Esophagus muscularis mucosa (tissue), 4 donors: Measurements from ENCODE around the gene RIPOR2. TPM values are rescaled to one million over a fixed set of nuclear protein-coding genes. Genes with fewer than 3 reads are reported as not detected.

ENCODE experiments used
- DNase-seq: peaks from one replicate; pipeline ENCODE4 v3.0.0-alpha.2; 2017; ENCODE audit errors: extremely low spot score
- H3K27ac ChIP-seq, 4 donors: fragments of 200-600 bp; sonication (generic); replicated peaks in 1 of 4; 1 replicate in 3 of 4; 2 replicates in 1 of 4; pipeline ENCODE4 v1.5.1; 2016 to 2019; ENCODE audit warnings: mild to moderate bottlenecking in 1 of 4
- H3K27me3 ChIP-seq, 4 donors: fragments of 200-600 bp; sonication (generic); one replicate each; pipeline versions ENCODE4 v1.5.1 to v1.6.0; 2016 to 2019
- H3K36me3 ChIP-seq, 4 donors: fragments of 200-600 bp; sonication (generic); one replicate each; pipeline ENCODE4 v1.5.1; 2016 to 2019
- H3K4me1 ChIP-seq, 4 donors: fragments of 200-600 bp; sonication (generic); one replicate each; pipeline ENCODE4 v1.5.1; 2016 to 2019
- H3K4me3 ChIP-seq, 4 donors: fragments of 200-600 bp; sonication (generic); 1 replicate in 2 of 4; 2 replicates in 2 of 4; pipeline ENCODE4 v1.5.1; 2016 to 2019; ENCODE audit warnings: mild to moderate bottlenecking in 4 of 4, moderate library complexity in 1 of 4
- H3K9me3 ChIP-seq, 4 donors: fragments of 200-600 bp; sonication (generic); 1 replicate in 3 of 4; 2 replicates in 1 of 4; pipeline ENCODE4 v1.5.1; 2016 to 2019
- CTCF ChIP-seq, 3 experiments: fragments of 200-600 bp in 2 of 3; fragments of 450-650 bp in 1 of 3; sonication (generic) in 2 of 3; IDR thresholded peaks; one replicate each; pipeline ENCODE4 v1.5.1; 2017 to 2019; ENCODE audit warnings: antibody characterized with exemption in 3 of 3, mild to moderate bottlenecking in 2 of 3, moderate library complexity in 1 of 3
- EP300 ChIP-seq: sonication (generic); formaldehyde crosslinking; IDR thresholded peaks from one replicate; pipeline ENCODE4 v1.6.1; 2017; ENCODE audit warnings: antibody characterized with exemption
- POLR2A ChIP-seq: fragments of 450-650 bp; IDR thresholded peaks from one replicate; pipeline ENCODE4 v1.6.1; 2017; ENCODE audit warnings: antibody characterized with exemption, moderate library complexity, mild to moderate bottlenecking, low read depth
- POLR2AphosphoS5 ChIP-seq, 2 donors: sonication (generic); formaldehyde crosslinking; IDR thresholded peaks; one replicate each; pipeline ENCODE4 v1.6.1; 2017; ENCODE audit warnings: antibody characterized with exemption in 2 of 2
- WGBS: methylation state at CpG from one replicate; pipeline ENCODE4 v1.1.5; 2018; 5-methylcytosine and 5-hydroxymethylcytosine counted together
- intact Hi-C: fragments of 100-400 bp; cut with DNase I; formaldehyde crosslinking; loops from one replicate; pipeline ENCODE4 v1.15.1; 2023
- total RNA-seq, 4 donors: library from RNA; depleted of rRNA; stranded (reverse); fragments of >200 nt; gene quantifications; one replicate each; pipeline versions ENCODE4 v1.1.0 to v1.2.1, GENCODE V29; 2016

The RIPOR2 gene
- total RNA-seq, 4 donors from 2014 or later: 2.6 to 14.4 (median 5.1) TPM

- TF ChIP-seq POLR2A (no peak), EP300 (no peak), CTCF (IDR thresholded peaks at IDR 0.05) (no peak), POLR2AphosphoS5 (IDR thresholded peaks at IDR 0.05) (no peak)
- Histone ChIP-seq H3K27me3 (peaks cover 0 to 4% (median 0%) of the 10 kb centered on the region in 4 donors), H3K36me3 (no peaks in the 10 kb centered on the region), H3K9me3 (no peaks in the 10 kb centered on the region), H3K4me1 (peaks cover 24 to 33% (median 28%) of the 10 kb centered on the region in 4 donors), H3K4me3 (no peak overlapping the region), H3K27ac (no peak overlapping the region)
- WGBS: 64% methylated on average over 7 of the region's 7 CpGs
- intact Hi-C loops: no loop called here
- DNase-seq: no peak
Observed at GRCh38 chr6:24931718-24932691, 3.8 kb downstream of the RIPOR2 start.

GRCh38 chr6:24931296-24931695, 4.5 kb downstream of the RIPOR2 start:
- intact Hi-C loops: no loop called here
- H3K4me3 ChIP-seq: no peak overlapping the region
- peaks cover 24 to 33% (median 28%) of the 10 kb centered on the region in 4 donors for H3K4me1 ChIP-seq
- H3K27ac ChIP-seq: no peak overlapping the region
- no peaks in the 10 kb centered on the region for H3K9me3 ChIP-seq
- no peaks in the 10 kb centered on the region for H3K36me3 ChIP-seq
- no peak for DNase-seq
- TF ChIP-seq EP300 (no peak), POLR2AphosphoS5 (IDR thresholded peaks at IDR 0.05) (no peak), CTCF (IDR thresholded peaks at IDR 0.05) (no peak), POLR2A (no peak)
- H3K27me3 ChIP-seq: peaks cover 0 to 4% (median 0%) of the 10 kb centered on the region in 4 donors

GRCh38 chr6:24930431-24930871, 5.3 kb downstream of the RIPOR2 start:
- H3K4me3 ChIP-seq: no peak overlapping the region
- H3K27me3 ChIP-seq: peaks cover 0 to 4% (median 0%) of the 10 kb centered on the region in 4 donors
- 14% methylated on average over 2 of the region's 2 CpGs for WGBS
- no peak for DNase-seq
- H3K9me3 ChIP-seq: no peaks in the 10 kb centered on the region
- H3K36me3 ChIP-seq: no peaks in the 10 kb centered on the region
- intact Hi-C loops: no loop called here
- no peak overlapping the region for H3K27ac ChIP-seq
- peaks cover 24 to 33% (median 28%) of the 10 kb centered on the region in 4 donors for H3K4me1 ChIP-seq
- no peak for TF ChIP-seq POLR2AphosphoS5 (IDR thresholded peaks at IDR 0.05)

GRCh38 chr6:24929242-24929641, 6.5 kb downstream of the RIPOR2 start:
- H3K36me3 ChIP-seq: no peaks in the 10 kb centered on the region
- WGBS: 53% methylated on average over 1 of the region's 1 CpG
- intact Hi-C loops: no loop called here
- peaks cover 24 to 33% (median 28%) of the 10 kb centered on the region in 4 donors for H3K4me1 ChIP-seq
- no peak overlapping the region for H3K4me3 ChIP-seq
- TF ChIP-seq EP300: no peak
- TF ChIP-seq CTCF (IDR thresholded peaks at IDR 0.05): no peak
- TF ChIP-seq POLR2A: no peak
- TF ChIP-seq POLR2AphosphoS5 (IDR thresholded peaks at IDR 0.05): no peak
- no peak overlapping the region for H3K27ac ChIP-seq
- H3K9me3 ChIP-seq: no peaks in the 10 kb centered on the region
- peak; percentile 75 for DNase-seq
- no peaks in the 10 kb centered on the region for H3K27me3 ChIP-seq

GRCh38 chr6:24927985-24928745, 7.6 kb downstream of the RIPOR2 start:
- Histone ChIP-seq H3K27me3 (no peaks in the 10 kb centered on the region), H3K36me3 (no peaks in the 10 kb centered on the region), H3K9me3 (no peaks in the 10 kb centered on the region), H3K27ac (no peak overlapping the region), H3K4me1 (peaks cover 24 to 33% (median 28%) of the 10 kb centered on the region in 4 donors), H3K4me3 (no peak overlapping the region)
- intact Hi-C loops: no loop called here
- no peak for DNase-seq
- 50% methylated on average over 6 of the region's 6 CpGs for WGBS
- TF ChIP-seq CTCF (IDR thresholded peaks at IDR 0.05) (no peak), POLR2A (no peak)
